ENCODE results near the gene PPP1R3A. TPM values are rescaled to one million over a fixed set of nuclear protein-coding genes. Genes with fewer than 3 reads are reported as not detected.

PPP1R3A gene
- total and polyA plus RNA-seq, 2 of the 8 experiments (the other 6 are each of a cell fraction or from before 2014, with no cell fraction given) = not detected

DNA sequence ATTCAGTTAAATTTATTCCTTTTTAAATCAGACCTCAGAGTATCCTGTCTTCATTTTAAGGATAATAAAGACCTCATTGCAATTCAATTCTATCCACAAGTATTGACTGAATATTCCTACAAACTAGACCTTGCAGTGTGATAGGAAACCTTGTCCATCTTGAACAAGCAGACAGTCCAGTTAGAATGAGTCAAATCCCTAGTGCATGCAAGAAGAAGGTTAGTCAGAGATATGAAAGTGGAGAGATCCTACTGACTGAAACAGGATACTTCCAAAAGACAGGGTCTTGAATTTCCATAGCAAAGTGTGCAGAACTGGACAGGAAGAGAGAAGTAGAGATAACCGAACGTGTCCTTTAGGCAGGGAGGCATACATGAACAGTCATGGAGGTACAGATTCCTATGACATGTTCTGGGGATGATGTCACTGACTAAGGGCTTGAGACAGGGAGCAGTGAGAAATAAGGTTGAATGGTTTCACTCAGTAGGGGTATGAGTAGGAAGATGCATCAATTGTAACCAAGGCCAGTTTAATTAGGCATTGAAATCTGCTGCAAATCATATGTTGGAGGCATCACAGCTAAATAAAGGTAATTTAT lies 45.2 kb downstream of the PPP1R3A start:
- H3K4me3 ChIP-seq (ENCODE audit: extremely low read depth in 1 of 4, insufficient read depth in 2 of 4, low read depth in 3 of 4, low read length in 4 of 4) = no peak overlapping the region
- no peaks in the 10 kb centered on the region for H3K23me2 ChIP-seq (ENCODE audit: low read depth, low read length)
- H2AFZ ChIP-seq (ENCODE audit: low read length) = no peak overlapping the region
- no peak overlapping the region for H2BK12ac ChIP-seq (ENCODE audit: low read depth, low read length)
- ChIA-PET POLR2A (ENCODE audit: partially characterized antibody) (no interaction called here), CTCF (ENCODE audit: partially characterized antibody) (no interaction called here)
- H4K5ac ChIP-seq (ENCODE audit: insufficient read length, low read depth, low read length) = no peak overlapping the region
- no peaks in the 10 kb centered on the region for H3K79me1 ChIP-seq (ENCODE audit: low read depth, low read length)
- no peak overlapping the region for H3K56ac ChIP-seq (replicated peaks; ENCODE audit: insufficient read length, low read depth, low read length)
- no peak overlapping the region for H3K14ac ChIP-seq (ENCODE audit: insufficient read length)
- H2AK5ac ChIP-seq (ENCODE audit: low read depth, low read length) = no peak overlapping the region
- no peak overlapping the region for H4K8ac ChIP-seq (ENCODE audit: extremely low read depth, insufficient read depth, low read length)
- no peak overlapping the region for H2BK5ac ChIP-seq (ENCODE audit: low read depth, low read length)
- H3K36me3 ChIP-seq (ENCODE audit: control insufficient read depth in 2 of 4, insufficient read depth in 4 of 4, low read length in 3 of 4) = no peaks in the 10 kb centered on the region
- WGBS, 2 experiments (ENCODE audit: extremely low coverage in 1 of 2, insufficient coverage in 1 of 2, insufficient read length in 1 of 2, insufficient replicate concordance in 2 of 2, low coverage in 1 of 2, low lambda C conversion rate in 2 of 2, missing lambda C conversion rate in 1 of 2) = 93% methylated on average over 2 of the region's 2 CpGs; no CpG with 5 or more reads in 1 of the 2 experiments
- no peaks in the 10 kb centered on the region for H3K79me2 ChIP-seq (ENCODE audit: control insufficient read depth in 1 of 2, insufficient read depth in 2 of 2, low read length in 2 of 2)
- H3K23ac ChIP-seq (ENCODE audit: insufficient read length) = no peak overlapping the region
- no peak overlapping the region for H2BK120ac ChIP-seq (replicated peaks; ENCODE audit: low read depth, low read length)
- H3K9me3 ChIP-seq (ENCODE audit: insufficient read depth in 2 of 2, low read depth in 1 of 2, low read length in 1 of 2) = no peaks in the 10 kb centered on the region
- H2BK15ac ChIP-seq (ENCODE audit: low read length) = no peak overlapping the region
- no peak for FAIRE-seq
- DNase-seq (ENCODE audit: low read depth in 1 of 2, low spot score in 2 of 2) = no peak
- TF ChIP-seq POLR2AphosphoS5 (IDR thresholded peaks at IDR 0.05; ENCODE audit: low read depth, low read length) (no peak), SIRT6 (IDR thresholded peaks at IDR 0.05; ENCODE audit: low read length) (no peak), YY1 (IDR thresholded peaks at IDR 0.05; ENCODE audit: low read depth, low read length) (no peak)
- no peaks in the 10 kb centered on the region for H3K4me1 ChIP-seq (replicated peaks in 1 of 4; ENCODE audit: control insufficient read depth in 3 of 4, insufficient read depth in 4 of 4, low read length in 3 of 4)
- no peaks in the 10 kb centered on the region for H4K20me1 ChIP-seq (replicated peaks in 1 of 2; ENCODE audit: control insufficient read depth in 1 of 2, insufficient read depth in 2 of 2, low read length in 2 of 2)
- H3K4me2 ChIP-seq (ENCODE audit: insufficient read depth in 1 of 2, low read depth in 2 of 2, low read length in 2 of 2) = no peak overlapping the region
- H3K9ac ChIP-seq (replicated peaks in 1 of 4; ENCODE audit: extremely low read depth in 1 of 4, low read depth in 3 of 4, low read length in 3 of 4) = no peak overlapping the region
- no peak overlapping the region for H4K91ac ChIP-seq (replicated peaks; ENCODE audit: insufficient read length, low read length)
- no peaks in the 10 kb centered on the region for H3K27me3 ChIP-seq (replicated peaks in 1 of 4; ENCODE audit: control insufficient read depth in 3 of 4, extremely low read depth in 1 of 4, insufficient read depth in 3 of 4, low read length in 3 of 4)
- no peak overlapping the region for H2BK20ac ChIP-seq (ENCODE audit: low read length)
- no peak overlapping the region for H3K27ac ChIP-seq (ENCODE audit: low read depth, low read length)
- H3K18ac ChIP-seq (ENCODE audit: extremely low read depth, low read length) = no peak overlapping the region
- no peak overlapping the region for H3K4ac ChIP-seq (replicated peaks; ENCODE audit: insufficient read length, low read depth, low read length)
